GM21360 (cell line): Measurements from ENCODE around the gene FRMD4A.

Experiments
- ATAC-seq: cut with Tn5 transposase; IDR thresholded peaks from one replicate; pipeline ENCODE4 v1.9.1; 2021; ENCODE audit warnings: mild to moderate bottlenecking, moderate library complexity; ENCODE audit not compliant: unreplicated experiment

Gene FRMD4A

GRCh38 chr10:13696071-13696470 lies 634.7 kb downstream of the FRMD4A start:
- ATAC-seq: no peak

GRCh38 chr10:13695588-13695987 lies 635.1 kb downstream of the FRMD4A start:
- no peak for ATAC-seq

GRCh38 chr10:13693783-13694700 lies 636.7 kb downstream of the FRMD4A start:
- no peak for ATAC-seq

- peak; percentile 65 for ATAC-seq
Observed at GRCh38 chr10:13690281-13690825, 640.4 kb downstream of the FRMD4A start.

GRCh38 chr10:13686331-13686752 lies 644.4 kb downstream of the FRMD4A start:
- ATAC-seq: no peak

GRCh38 chr10:13685885-13686284 lies 644.8 kb downstream of the FRMD4A start:
- no peak for ATAC-seq

- ATAC-seq: no peak
Observed at GRCh38 chr10:13684806-13685482, 645.8 kb downstream of the FRMD4A start.

GRCh38 chr10:13684252-13684791 lies 646.4 kb downstream of the FRMD4A start:
- no peak for ATAC-seq

- ATAC-seq: no peak
Observed at GRCh38 chr10:13683017-13683416, 647.7 kb downstream of the FRMD4A start.

- ATAC-seq: no peak
Observed at GRCh38 chr10:13681960-13682359, 648.8 kb downstream of the FRMD4A start.

- ATAC-seq: no peak
Observed at GRCh38 chr10:13681528-13681927, 649.2 kb downstream of the FRMD4A start.

GRCh38 chr10:13681095-13681494 lies 649.6 kb downstream of the FRMD4A start:
- ATAC-seq: no peak

GRCh38 chr10:13678101-13678843 lies 652.5 kb downstream of the FRMD4A start:
- ATAC-seq: no peak

- no peak for ATAC-seq
Observed at GRCh38 chr10:13674645-13675588, 655.8 kb downstream of the FRMD4A start.

GRCh38 chr10:13673156-13673555 lies 657.6 kb downstream of the FRMD4A start:
- no peak for ATAC-seq

GRCh38 chr10:13672548-13672947 lies 658.2 kb downstream of the FRMD4A start:
- no peak for ATAC-seq

GRCh38 chr10:13671904-13672303 lies 658.8 kb downstream of the FRMD4A start:
- no peak for ATAC-seq

GRCh38 chr10:13670311-13670710 lies 660.4 kb downstream of the FRMD4A start:
- no peak for ATAC-seq

- ATAC-seq: no peak
Observed at GRCh38 chr10:13669901-13670300, 660.8 kb downstream of the FRMD4A start.
